ENCODE data around the gene PCDHGC3. TPM values are rescaled to one million over a fixed set of nuclear protein-coding genes. Genes with fewer than 3 reads are reported as not detected.

PCDHGC3 gene
- total RNA-seq, result 126 and 129 TPM in 2 replicates

DNA sequence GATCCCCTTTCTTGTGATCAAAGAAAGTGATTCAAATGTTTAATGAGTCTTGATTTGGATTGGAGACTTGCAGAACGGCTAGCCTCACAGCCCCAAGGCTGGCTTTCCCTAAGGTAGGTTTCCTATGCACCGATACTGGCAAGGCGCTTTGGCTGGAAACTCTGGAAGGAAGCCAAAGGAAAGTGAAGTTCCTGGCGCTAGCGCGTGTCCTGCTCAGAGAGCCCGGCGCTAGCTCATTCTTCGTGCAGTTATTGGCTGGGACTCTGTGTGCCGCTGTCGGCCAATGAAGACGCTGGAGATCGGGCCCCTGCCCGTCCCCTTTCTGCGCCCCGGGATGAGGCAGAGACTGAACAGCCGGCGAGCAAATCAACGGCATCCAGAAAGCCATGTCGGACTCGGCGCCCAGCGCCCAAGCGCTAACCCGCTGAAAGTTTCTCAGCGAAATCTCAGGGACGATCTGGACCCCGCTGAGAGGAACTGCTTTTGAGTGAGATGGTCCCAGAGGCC lies at the start of gene PCDHGC3:
Gene PCDHGC3 (plus strand): TSS at position 342 of the 507 bp plus-strand sequence. CDS start 151 bp downstream, at position 493.

DNA sequence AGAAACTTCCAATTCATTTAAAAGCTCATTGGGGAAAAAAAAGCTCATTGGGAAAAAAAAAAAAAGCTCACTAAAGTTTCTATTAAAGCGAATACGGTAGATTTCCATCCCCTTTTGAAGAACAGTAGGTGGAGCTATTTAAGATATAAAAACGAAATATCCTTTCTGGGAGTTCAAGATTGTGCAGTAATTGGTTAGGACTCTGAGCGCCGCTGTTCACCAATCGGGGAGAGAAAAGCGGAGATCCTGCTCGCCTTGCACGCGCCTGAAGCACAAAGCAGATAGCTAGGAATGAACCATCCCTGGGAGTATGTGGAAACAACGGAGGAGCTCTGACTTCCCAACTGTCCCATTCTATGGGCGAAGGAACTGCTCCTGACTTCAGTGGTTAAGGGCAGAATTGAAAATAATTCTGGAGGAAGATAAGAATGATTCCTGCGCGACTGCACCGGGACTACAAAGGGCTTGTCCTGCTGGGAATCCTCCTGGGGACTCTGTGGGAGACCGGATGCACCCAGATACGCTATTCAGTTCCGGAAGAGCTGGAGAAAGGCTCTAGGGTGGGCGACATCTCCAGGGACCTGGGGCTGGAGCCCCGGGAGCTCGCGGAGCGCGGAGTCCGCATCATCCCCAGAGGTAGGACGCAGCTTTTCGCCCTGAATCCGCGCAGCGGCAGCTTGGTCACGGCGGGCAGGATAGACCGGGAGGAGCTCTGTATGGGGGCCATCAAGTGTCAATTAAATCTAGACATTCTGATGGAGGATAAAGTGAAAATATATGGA lies 45.2 kb upstream of the PCDHGC3 start, which contains the start of gene PCDHGA12:
Gene PCDHGA12 (plus strand): TSS at position 176 of the 782 bp plus-strand sequence. CDS start 253 bp downstream, at position 429.

DNA sequence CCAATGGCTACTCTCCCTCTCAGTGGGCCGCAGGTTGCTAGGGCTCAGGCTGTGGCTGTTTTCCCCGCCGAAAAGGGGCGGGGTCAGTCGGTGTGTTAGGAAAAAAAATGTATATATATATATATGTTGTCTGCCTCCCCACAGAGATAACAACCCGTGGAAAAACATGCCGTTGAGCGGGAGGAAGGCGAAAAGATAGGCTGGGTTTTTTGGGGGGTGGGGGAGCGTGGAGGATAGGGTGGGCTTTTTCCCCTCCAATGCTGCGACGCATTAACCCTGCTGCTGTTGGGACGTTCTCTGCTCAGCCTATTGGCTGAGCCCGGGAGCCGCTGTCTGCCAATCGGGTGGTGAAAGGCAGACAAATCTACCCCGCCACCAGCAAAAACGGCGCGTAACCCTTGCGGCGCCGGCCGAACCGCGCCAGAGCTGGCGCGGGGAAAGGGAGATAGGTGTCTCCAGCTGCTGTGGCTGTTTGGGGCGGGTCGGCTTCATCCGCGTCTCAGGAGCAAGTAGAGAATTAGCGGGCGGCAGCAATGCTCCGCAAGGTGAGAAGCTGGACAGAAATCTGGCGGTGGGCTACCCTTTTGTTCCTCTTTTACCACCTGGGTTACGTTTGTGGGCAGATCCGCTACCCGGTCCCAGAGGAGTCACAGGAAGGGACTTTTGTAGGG lies 9.0 kb downstream of the PCDHGC3 start, which contains the start of gene PCDHGC4:
Gene PCDHGC4 (plus strand): TSS at position 390 of the 671 bp plus-strand sequence. CDS start 144 bp downstream, at position 534.

DNA sequence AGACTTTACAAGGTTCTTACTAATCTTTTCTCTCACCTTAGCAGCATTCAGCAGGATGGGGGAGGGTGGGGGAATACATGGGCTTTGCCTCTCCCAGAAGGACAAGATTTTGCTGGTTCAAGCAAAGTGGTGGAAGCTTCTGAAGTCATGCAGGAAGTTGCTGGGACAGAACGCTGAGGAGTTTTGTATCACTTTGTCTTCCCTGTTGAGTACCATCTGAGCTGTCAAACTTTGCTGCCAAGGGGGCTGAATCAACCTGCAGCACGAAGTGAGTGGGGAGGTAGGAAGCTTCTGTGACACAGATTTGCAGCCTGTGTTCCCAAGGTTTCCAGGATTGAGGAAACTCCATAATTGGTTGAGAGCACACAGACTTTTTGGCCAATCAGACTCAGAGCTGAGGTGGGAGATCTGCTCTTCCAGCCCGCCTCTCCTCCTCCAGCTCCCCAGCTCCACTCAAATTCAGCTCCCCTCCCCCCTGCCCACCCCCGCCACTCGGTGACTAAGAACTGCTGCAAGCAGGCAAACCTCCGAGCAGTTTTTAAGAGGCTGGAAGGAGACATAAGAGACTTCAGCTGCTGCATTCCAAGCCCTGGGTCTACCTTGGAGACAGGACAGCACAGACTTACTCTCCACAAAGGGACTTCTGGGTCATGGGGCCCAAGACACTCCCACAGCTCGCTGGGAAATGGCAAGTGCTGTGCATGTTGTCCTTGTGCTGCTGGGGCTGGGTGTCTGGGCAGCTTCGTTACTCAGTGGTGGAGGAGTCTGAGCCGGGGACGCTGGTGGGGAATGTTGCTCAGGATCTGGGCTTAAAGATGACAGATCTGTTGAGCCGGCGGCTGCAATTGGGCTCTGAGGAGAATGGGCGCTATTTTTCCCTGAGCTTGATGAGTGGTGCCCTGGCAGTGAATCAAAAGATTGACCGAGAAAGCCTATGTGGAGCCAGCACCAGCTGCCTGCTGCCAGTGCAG lies 13.1 kb downstream of the PCDHGC3 start, which contains the start of gene PCDHGC5:
Gene PCDHGC5 (plus strand): TSS at position 491 of the 971 bp plus-strand sequence. CDS start 160 bp downstream, at position 651.

Other genes with a start within 250 kb of the PCDHGC3 start
- 0.24 and 0.32 TPM in 2 replicates for gene PCDHB15, start 230.6 kb upstream of the PCDHGC3 start, total RNA-seq
- gene SLC25A2, start 171.9 kb upstream of the PCDHGC3 start, total RNA-seq, result 1.3 and 1.9 TPM in 2 replicates
- gene TAF7, start 155.2 kb upstream of the PCDHGC3 start, total RNA-seq, result 66.9 and 68.6 TPM in 2 replicates
- 1.1 and 1.6 TPM in 2 replicates for gene PCDHGA1, start 145.5 kb upstream of the PCDHGC3 start, total RNA-seq
- gene PCDHGA2, start 137.2 kb upstream of the PCDHGC3 start, total RNA-seq, result 4.2 and 6.0 TPM in 2 replicates
- gene PCDHGA3, start 132.1 kb upstream of the PCDHGC3 start, total RNA-seq, result 4.9 and 5.7 TPM in 2 replicates
- 3.5 and 4.2 TPM in 2 replicates for gene PCDHGB1, start 125.9 kb upstream of the PCDHGC3 start, total RNA-seq
- 7.8 and 8.9 TPM in 2 replicates for gene PCDHGA4, start 120.9 kb upstream of the PCDHGC3 start, total RNA-seq
- gene PCDHGB2, start 116.0 kb upstream of the PCDHGC3 start, total RNA-seq, result 4.1 and 4.6 TPM in 2 replicates
- gene PCDHGA5, start 111.8 kb upstream of the PCDHGC3 start, total RNA-seq, result 3.2 and 4.0 TPM in 2 replicates
- 6.8 and 7.7 TPM in 2 replicates for gene PCDHGB3, start 105.7 kb upstream of the PCDHGC3 start, total RNA-seq
- gene PCDHGA6, start 102.1 kb upstream of the PCDHGC3 start, total RNA-seq, result 6.5 and 6.8 TPM in 2 replicates
- gene PCDHGA7, start 93.2 kb upstream of the PCDHGC3 start, total RNA-seq, result 7.2 and 7.5 TPM in 2 replicates
- 18.0 and 23.0 TPM in 2 replicates for gene PCDHGB4, start 88.3 kb upstream of the PCDHGC3 start, total RNA-seq
- 3.0 and 4.1 TPM in 2 replicates for gene PCDHGA8, start 83.3 kb upstream of the PCDHGC3 start, total RNA-seq
- 28.4 and 32.7 TPM in 2 replicates for gene PCDHGB5, start 78.0 kb upstream of the PCDHGC3 start, total RNA-seq
- gene PCDHGA9, start 73.2 kb upstream of the PCDHGC3 start, total RNA-seq, result 7.1 and 7.3 TPM in 2 replicates
- gene PCDHGB6, start 67.9 kb upstream of the PCDHGC3 start, total RNA-seq, result 5.0 and 6.1 TPM in 2 replicates
- gene PCDHGA10, start 63.0 kb upstream of the PCDHGC3 start, total RNA-seq, result 16.7 and 19.1 TPM in 2 replicates
- 20.2 and 20.3 TPM in 2 replicates for gene PCDHGB7, start 58.3 kb upstream of the PCDHGC3 start, total RNA-seq
- 14.6 and 19.8 TPM in 2 replicates for gene PCDHGA11, start 54.9 kb upstream of the PCDHGC3 start, total RNA-seq
- 23.6 and 37.8 TPM in 2 replicates for gene PCDHGA12, start 45.5 kb upstream of the PCDHGC3 start, total RNA-seq
- gene PCDHGC4, start 9.1 kb downstream of the PCDHGC3 start, total RNA-seq, result 6.3 and 6.5 TPM in 2 replicates
- 4.5 and 4.7 TPM in 2 replicates for gene PCDHGC5, start 13.1 kb downstream of the PCDHGC3 start, total RNA-seq
- gene DIAPH1, start 143.0 kb downstream of the PCDHGC3 start, total RNA-seq, result 23.0 and 23.1 TPM in 2 replicates
- 68.5 and 73.2 TPM in 2 replicates for gene HDAC3, start 160.9 kb downstream of the PCDHGC3 start, total RNA-seq
- gene RELL2, start 161.0 kb downstream of the PCDHGC3 start, total RNA-seq, result 5.5 and 6.7 TPM in 2 replicates
- gene FCHSD1, start 175.5 kb downstream of the PCDHGC3 start, total RNA-seq, result 45.5 and 51.6 TPM in 2 replicates
- gene ARAP3, start 206.3 kb downstream of the PCDHGC3 start, total RNA-seq, result 12.5 and 17.0 TPM in 2 replicates